GM18517 (cell line): ENCODE measurements around the gene UBE2N.
"Not testable (repeated sequence)": the region's sequence is repeated elsewhere in the genome, so short reads cannot be mapped to it uniquely, and the experiment has no call there.

ENCODE experiments used
- ATAC-seq: cut with Tn5 transposase; IDR thresholded peaks from one replicate; pipeline ENCODE4 v1.9.1; 2021; ENCODE audit warnings: mild to moderate bottlenecking, moderate library complexity; ENCODE audit not compliant: unreplicated experiment

UBE2N gene

DNA sequence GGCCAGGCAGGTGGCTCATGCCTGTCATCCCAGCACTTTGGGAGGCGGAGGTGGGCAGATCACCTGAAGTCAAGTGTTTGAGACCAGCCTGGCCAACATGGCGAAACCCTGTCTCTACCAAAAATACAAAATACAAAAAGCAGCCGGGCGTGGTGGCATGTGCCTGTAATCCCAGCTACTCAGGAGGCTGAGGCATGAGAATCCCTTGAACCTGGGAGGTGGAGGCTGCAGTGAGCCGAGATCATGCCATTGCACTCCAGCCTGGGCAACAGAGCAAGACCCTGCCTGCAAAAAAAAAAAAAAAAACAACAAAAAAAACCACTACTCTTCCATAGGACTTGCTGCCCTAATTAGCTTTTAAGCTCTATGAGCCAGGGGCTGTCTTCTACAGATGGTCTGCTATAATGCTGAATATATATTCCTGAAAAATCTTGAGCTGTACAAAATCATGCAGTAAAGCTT lies 59.7 kb downstream of the UBE2N start:
- not testable (repeated sequence) for ATAC-seq

DNA sequence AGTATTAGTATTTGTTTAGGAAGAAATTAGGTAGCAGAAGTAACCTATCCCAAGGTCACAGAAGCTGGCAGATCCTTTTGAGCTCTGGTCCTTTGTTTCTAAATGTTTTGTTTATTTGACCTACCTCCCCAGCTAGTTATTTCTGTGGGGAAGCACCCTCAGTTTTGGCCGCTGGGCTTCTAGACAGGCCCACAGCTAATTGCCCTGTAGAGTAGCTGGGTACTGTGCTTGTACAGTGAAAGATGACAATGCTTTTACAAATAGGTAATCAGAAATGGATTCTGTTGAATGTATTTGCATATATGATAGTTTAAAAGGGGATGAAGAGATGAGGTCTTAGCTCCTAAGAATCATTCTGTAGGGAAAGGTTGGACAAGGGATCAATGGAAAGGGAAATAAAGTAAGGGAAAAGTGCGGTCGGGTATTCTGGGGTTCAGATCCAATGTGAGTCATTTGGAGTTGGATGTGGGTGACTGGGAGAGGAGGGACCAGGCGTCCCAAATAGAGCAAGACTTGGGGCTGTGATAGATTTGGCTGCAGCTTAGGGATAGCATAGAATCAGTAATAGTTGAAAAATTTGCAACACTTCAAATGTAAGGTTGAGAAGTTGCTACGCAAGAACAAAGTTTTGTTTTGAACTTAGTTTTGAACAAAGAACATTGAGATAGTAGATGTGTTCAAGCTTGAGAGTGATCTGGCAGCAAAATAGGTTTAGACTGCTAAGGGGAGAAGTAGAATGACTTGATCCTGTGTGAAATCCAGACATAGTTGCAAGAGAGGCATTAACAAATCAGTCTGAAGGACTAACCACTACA lies 60.4 kb downstream of the UBE2N start:
- no peak for ATAC-seq

DNA sequence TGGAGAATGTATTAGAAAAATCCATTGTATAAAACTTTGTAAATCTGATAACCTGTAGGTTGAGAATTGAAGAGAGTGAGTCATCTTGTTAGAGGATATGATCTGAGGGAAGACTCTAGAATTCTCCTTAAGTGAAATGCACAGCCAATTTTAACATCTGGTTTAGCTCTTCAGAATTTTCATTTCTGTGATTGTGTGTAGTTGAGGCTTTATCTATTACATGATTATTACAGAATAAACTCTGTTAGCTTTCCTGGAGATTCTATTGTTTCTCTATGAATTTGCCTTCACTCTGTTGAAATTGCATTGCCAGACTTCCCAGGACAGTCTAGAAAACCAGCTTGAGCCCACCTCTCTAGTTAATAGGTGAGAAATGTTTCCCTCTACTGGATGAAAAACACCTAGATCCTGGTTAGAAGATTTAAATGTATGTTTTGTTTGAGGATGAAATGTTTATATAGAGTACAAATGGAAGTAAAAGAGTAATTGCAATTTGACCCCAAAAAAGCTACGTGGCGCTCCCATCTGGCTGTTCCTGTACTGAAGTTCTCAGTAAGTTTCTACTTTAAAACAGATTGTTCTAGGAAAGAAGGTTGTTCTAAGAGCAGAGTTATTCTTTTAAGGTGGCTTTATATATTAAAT lies 61.1 kb downstream of the UBE2N start:
- ATAC-seq, result no peak

DNA sequence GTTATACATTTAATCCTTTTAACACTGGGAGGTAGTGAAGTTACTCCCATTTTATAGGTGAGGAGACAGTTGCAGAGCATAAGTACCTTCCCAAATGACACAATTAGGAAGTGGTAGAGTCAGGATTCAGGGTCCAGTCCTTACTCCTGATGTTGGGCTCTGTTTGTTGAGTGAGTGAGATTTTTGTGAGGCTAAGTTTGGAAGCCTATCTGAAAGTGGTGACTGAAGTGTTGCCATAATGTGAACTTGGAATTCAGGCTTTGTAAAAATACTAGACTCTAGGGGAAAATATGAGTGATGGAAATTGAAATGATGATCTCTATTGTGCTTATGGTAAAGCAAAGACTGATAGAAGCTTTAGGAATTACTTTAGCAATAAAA lies 61.8 kb downstream of the UBE2N start:
- no peak for ATAC-seq

DNA sequence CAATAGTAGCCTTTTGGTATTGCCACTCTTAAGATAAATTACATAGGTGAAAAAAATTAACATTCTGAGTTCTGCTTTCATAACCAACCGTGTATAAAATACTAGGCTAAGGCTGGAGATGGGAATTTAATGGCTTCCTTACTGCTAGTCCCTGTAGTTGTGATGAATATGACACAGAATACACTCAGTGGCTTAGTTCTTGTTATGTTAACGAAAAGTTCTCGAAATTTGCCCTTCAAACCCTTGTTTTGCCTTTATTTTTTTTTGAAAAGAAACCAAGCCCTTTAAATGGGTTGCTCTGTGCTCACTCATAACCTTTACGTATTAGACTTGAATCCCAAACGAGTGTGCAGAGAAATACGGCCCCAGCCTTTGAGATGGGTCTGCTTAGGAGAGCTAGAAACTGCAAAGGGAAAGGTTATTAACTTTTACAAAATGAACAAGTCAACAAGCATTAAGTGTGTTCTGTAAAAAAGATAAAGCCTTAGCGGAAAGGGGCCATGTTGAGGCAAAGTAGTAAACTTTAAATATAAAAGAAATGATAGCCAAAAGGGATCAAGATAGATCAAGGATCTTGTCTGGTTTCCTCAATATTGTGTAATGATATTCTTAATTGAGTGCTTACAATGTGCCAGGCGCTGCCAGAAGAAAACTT lies 62.3 kb downstream of the UBE2N start:
- no peak for ATAC-seq

DNA sequence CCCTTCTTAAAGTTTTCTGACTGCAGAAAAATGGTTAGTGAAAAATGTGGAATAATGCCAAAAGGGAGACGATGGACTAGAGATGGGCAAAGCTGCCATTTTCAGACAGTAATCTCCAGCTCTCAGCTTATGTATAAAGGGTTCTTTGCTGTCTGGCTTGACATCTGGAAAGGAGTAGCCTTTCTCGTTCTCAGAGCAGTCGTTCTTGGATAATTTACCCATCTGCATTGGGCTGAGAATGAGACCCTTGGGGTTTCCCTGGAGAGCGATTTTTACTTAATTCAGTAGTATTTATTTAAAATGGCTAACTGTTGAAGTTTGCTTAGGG lies 62.8 kb downstream of the UBE2N start:
- no peak for ATAC-seq

DNA sequence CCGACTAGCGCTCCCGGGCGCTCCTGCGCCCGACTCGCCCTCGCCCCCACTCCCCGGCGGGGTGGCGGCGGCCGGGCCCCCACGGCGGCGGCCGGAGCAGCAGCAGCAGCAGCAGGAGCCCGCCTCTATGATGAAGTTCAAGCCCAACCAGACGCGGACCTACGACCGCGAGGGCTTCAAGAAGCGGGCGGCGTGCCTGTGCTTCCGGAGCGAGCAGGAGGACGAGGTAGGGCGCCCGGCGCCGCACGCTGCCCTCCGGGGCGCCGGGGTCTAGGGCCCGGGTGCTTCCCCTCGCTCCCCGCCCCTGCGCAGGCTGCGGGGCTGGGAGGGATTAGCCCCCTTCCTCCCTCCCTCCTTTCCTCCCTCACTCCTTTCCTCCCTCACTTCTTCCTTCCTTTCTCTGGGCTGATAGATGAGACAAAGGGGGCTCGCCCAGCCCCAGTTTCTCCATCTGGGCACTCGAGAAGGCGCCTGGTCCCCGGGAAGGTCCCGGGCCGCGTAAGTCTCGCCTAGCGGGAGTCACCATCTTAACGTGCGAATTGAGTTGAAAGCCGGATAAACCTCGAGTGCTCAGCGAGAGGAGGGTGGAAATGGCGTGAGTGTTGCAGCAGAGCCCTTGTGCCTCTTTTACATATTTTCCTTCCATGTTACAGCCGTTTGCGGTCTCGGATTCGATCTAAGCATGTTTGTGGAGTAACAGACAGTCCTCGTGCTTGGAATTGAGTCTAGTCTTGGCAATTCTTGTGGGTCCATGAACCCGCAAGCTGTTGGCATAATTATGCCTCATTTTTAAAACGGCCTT lies 63.4 kb downstream of the UBE2N start:
- ATAC-seq, result peak; percentile 33

DNA sequence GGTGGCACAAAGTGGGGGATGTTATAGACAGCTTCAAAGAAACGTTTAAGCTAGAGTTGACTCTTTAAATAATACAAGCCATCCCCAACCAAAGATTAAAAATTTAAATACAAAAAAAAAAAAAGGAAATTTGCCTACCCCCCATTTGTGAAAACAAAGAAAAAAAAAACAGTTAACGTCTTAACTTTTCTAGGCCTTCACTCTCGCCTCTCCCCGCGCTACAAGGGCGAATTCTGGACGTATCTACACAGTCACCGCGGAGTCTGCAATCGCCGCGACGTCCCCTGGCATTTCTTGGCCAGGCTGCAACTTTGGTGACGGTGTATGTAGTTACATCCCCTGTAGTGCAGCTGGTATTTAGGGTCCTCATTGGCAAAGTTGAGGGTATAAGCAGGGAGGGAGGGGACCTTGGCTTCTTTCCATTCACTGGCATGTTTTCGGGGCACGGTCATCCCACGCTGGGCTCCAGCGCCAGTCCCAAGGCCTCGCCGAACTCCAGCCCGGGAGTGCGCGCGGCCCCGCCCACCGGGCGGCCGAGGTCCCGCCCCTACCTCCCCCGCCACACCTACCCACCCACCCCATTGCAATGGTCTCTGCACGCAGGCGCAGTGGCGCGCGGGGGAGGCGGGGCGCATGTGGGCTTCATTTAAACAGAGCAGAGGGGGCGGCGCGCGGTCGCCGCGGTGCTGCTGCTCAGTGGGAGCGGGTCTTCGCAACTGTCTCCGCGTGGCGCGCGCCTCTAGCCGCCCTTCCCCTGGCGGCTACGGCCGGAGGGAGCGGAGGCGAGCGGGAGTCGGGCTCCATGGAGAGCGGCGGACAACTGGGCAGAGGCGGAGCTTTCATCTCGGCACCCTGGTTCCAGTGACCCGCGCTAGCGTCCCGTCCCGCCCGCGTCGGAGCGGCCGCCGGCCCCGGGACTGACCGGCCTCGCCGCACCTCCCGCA lies 64.2 kb downstream of the UBE2N start, which contains the start of gene NUDT4:
TSS of gene NUDT4 (plus strand) at position 674 of the 944 bp plus-strand sequence. CDS start 398 bp downstream, outside the sequence.
- ATAC-seq, result peak; percentile 58

DNA sequence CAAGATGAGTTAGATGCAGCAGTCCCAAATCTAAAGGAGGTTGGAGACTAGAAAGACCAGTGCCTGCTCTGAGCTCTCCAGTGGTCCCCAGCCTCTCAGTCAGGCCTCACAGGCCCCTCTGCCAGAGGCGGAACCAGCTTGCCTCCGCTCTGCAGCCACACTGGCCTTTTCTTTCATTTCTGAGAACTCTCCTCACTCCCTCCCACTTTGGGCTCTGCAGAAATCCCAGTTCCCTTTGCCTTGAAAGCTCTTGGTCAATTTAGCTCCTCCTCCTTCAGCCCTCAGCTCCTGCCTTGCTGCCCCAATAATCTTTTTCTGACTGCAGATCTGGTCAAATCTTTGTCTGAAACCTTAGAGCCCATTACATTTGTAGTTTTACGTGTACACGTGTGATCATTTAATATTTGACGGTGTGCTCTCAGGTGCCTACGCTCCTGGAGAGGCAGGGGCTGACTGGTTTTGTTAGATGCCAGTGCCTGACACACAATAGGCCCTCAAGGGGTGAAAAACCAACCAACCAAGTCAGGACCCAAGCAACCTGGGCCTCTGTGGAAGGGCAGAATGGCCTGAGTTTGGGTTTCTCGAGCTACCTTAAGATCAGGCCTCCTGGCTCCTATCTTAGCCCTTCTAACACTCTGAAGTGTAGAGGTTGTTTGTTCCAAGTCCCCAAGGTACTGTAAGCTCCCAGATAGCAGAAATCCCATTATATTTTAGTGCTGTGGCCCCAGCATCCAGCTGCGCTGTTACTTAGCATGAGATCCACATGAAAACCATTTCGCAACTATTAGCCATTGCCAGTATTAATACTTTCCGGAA lies 65.1 kb downstream of the UBE2N start:
- ATAC-seq, result no peak

DNA sequence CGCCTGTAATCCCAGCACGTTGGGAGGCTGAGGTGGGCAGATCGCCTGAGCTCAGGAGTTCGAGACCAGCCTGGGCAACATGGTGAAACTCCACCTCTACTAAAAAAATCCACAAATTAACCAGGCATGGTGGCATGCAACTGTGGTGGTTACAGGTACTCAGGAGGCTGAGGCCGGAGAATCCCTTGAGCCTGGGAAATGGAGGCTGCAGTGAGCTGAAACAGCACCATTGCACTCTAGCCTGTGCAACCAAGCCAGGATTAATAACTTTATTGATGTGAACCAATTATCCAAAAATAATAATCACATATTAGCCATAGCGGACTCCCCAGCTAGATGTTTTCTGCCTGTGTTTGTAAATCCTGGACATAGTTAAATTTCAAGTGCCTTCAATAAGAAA lies 65.8 kb downstream of the UBE2N start:
- no peak for ATAC-seq

DNA sequence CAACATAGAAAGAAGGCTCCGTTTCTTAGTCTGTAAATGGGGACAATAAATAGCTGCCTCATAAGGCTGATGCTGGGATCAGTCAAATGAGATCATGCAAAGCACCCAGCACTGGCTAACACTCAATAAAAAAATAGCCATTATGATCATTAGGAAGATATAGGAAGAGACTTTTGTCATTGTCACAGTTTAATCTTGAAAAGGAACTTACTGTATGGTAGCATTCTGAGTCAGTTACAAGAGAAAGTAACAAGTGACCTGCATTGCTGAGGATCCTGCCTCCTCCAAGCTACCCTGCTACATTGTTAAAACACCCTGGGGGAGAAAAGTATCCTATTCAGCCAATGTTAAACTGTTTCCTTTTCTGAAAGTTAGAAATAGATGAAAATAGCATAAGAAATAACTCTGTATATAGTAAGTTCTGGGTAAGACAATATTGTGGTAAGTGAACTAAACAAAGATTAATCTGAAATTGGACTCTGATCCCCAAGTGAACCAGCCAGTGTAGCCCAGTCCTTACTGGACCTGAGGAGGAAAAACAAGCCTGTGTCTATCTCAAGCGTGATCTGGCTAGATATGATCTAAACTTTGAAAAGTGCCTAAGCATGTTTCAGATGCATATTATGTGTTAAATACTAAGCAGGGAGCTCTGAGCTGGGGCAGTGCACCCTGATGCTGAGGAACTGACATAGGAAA lies 67.6 kb downstream of the UBE2N start:
- ATAC-seq, result no peak

DNA sequence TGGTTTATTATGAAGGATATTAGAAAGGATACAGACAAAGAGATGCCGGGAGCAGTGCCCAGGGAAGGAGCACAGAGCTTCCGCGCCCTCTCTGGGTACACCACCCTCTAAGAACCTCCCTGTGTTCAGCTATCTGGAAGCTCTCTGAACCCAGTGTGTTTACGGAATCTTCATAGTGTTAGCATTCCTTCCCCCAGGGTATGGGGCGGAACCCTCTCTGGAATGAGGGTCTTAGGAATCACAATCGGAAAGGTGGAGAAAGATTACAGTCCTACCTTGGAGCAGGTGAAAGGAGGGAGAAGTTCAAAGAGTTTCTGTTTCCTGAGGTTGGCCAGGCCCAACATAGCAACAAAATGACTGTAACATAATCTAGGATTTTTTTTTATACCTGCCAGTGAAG lies 70.8 kb downstream of the UBE2N start:
- ATAC-seq, result no peak

DNA sequence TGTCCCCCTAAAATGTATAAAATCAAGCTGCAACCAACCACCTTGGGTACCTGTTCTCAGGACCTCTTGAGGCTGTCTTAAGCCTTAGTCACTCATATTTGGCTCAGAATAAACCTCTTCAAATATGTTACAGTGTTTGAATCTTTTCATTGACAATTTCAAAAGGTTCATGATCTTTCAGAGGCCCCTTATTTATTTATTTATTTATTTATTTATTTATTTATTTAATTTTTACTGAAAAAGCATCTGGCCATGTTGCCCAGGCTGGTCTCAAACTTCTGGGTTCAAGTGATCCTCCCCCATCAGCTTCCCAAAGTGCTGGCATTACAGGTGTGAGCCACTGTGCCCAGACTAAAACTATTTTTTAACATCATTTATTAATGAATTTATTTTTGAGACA lies 72.2 kb downstream of the UBE2N start:
- ATAC-seq, result no peak

DNA sequence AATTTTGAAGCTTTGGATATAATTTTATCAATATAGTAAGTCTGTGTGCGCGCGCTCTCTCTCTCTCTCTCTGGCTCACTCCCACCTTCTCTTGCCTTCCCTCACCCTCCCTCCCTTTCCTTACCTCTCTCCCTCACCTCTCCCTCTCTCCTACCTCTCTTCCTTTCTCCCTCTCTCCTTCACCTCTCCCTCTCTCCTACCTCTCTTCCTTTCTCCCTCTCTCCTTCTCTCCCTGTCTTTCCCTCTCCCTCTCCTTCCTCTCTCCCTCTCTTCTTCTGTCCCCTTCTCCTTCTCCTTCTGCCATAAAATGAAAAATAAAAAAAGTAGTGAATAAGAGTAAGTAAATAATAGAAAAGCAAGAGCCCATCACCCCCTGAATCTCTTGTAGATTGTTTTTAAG lies 73.0 kb downstream of the UBE2N start:
- no peak for ATAC-seq

DNA sequence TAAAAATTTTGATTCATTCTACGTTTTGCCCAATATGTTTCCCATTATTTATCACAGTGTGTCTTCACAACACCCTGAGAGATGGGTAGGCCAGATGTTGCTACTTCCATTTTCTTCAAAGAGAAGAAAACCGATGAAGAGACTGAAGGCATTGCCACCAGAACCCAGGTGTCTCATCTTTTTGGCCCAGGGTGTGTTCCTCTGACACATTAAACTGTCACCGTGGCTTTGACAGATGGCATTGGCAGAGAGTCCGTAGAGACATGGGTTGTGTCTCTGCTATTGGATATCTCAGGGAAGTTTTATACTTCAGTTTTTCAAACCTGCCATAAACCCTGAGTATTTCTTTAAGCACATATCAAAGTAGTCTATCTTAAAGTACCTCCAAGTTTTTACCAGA lies 75.3 kb downstream of the UBE2N start:
- ATAC-seq, result no peak

DNA sequence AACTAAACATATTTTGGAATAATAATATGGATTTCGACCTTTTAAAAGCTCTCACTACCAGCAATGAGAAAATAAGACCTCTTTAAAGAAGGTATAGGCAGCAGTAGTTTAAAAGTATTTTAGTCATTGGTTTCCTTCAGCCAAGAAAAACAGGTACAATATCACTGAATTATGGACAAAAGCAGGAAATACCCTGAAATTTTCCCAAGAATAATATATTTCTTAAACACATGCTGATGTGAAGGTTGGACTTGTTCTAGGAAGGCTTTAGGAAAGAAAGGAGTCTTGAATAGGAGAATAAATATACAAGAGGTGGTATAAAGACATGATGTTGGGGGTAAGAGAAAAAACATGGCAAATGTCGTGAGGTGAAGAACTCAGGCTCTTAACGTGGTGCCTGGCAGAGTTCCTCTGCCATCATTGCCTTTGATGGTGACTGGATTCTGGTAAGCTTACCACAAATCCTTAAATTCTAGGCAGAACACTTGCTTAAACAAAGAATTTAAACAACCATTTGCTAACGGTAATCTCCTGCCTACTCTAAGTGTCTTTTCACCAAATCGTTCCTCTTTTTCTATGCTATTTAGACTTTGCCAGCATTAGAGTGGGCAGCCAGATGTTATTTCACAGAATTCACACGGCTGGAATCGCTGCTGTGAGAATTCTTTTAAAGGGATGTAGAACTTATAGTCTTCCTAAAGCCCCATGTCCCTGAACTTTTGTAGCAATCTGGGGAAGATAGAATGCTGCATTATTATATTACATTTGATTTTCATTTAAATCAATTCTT lies 75.9 kb downstream of the UBE2N start:
- no peak for ATAC-seq

DNA sequence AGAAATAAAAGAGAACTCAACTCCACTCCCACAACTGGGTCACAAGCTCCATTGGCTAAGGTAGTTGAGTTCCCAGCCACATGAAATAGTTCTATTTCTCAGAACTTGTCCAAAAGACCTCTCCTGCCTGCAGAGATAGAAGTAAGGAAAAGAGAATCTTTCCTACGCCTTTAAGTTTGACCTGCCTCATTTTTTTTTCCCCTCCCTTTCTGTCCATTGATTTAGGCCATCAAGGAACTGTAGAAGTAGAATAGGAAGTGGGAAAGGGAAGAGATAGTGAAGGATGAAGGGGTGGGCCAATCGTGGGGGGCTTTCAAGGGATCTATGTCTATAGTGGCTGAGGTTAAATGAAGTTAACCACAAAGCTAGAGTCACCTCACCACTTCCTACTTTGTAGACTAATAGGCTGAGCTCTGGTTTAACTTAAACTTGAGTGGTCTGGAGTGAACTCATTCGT lies 77.9 kb downstream of the UBE2N start:
- peak; percentile 66 for ATAC-seq
